GM18907 (cell line): ENCODE results near the gene CCDC137.
A peak's percentile ranks its signal among the peaks of the same experiment; 100 is the strongest.
"Not testable (repeated sequence)": the region's sequence is repeated elsewhere in the genome, so short reads cannot be mapped to it uniquely, and the experiment has no call there.

Experiments used
- ATAC-seq: cut with Tn5 transposase; IDR thresholded peaks from one replicate; pipeline ENCODE4 v1.9.1; 2021; ENCODE audit warnings: mild to moderate bottlenecking, moderate library complexity; ENCODE audit not compliant: unreplicated experiment

The CCDC137 gene

GRCh38 chr17:81666342-81667191 is at the start of gene CCDC137, which contains the start of gene OXLD1:
Gene CCDC137, plus strand, starts transcription at chr17:81666737. Its CDS starts 30 bp downstream, at chr17:81666767.
Gene OXLD1, minus strand, starts transcription at chr17:81666605. Its CDS starts 28 bp downstream, at chr17:81666577.
- ATAC-seq = peak; percentile 90

- no peak for ATAC-seq
Measured at GRCh38 chr17:81616877-81617276, 49.7 kb upstream of the CCDC137 start.

- ATAC-seq = not testable (repeated sequence)
Measured at GRCh38 chr17:81618307-81618706, 48.2 kb upstream of the CCDC137 start.

- no peak for ATAC-seq
Measured at GRCh38 chr17:81621494-81622130, 44.9 kb upstream of the CCDC137 start.

- no peak for ATAC-seq
Measured at GRCh38 chr17:81630274-81630673, 36.3 kb upstream of the CCDC137 start.

- ATAC-seq = no peak
Measured at GRCh38 chr17:81631482-81631881, 35.1 kb upstream of the CCDC137 start.

GRCh38 chr17:81635431-81635830 is 31.1 kb upstream of the CCDC137 start:
- no peak for ATAC-seq

GRCh38 chr17:81635973-81636504 is 30.5 kb upstream of the CCDC137 start:
- ATAC-seq = peak; percentile 29

GRCh38 chr17:81636505-81637288 is 29.8 kb upstream of the CCDC137 start, which contains the start of the genes NPLOC4 and TSPAN10:
Gene NPLOC4, minus strand, starts transcription at chr17:81637112. Its CDS starts 182 bp downstream, at chr17:81636930.
Gene TSPAN10, plus strand, starts transcription at chr17:81637196. Its CDS starts 5,217 bp downstream, at chr17:81642413.
- ATAC-seq = peak; percentile 83

- no peak for ATAC-seq
Measured at GRCh38 chr17:81638683-81639082, 27.9 kb upstream of the CCDC137 start.

GRCh38 chr17:81640011-81640410 is 26.5 kb upstream of the CCDC137 start:
- no peak for ATAC-seq

GRCh38 chr17:81641825-81642489 is 24.6 kb upstream of the CCDC137 start:
- no peak for ATAC-seq

GRCh38 chr17:81644496-81644895 is 22.0 kb upstream of the CCDC137 start:
- no peak for ATAC-seq

GRCh38 chr17:81644976-81645952 is 21.3 kb upstream of the CCDC137 start:
- ATAC-seq = no peak

GRCh38 chr17:81646869-81647600 is 19.5 kb upstream of the CCDC137 start:
- no peak for ATAC-seq

- no peak for ATAC-seq
Measured at GRCh38 chr17:81647640-81648012, 18.9 kb upstream of the CCDC137 start.

GRCh38 chr17:81648013-81648706 is 18.4 kb upstream of the CCDC137 start:
- ATAC-seq = no peak

GRCh38 chr17:81648707-81649085 is 17.8 kb upstream of the CCDC137 start:
- ATAC-seq = no peak
